SK-N-SH (cell line): ENCODE data around the gene TMEM131. TPM values are rescaled to one million over a fixed set of nuclear protein-coding genes. Genes with fewer than 3 reads are reported as not detected.

Experiments
- CTCF ChIA-PET: fragments of 300-600, 350-600 bp; formaldehyde crosslinking; extraction: SDS; loops from one replicate; lab custom pipeline; 2021; lab: Yijun Ruan, JAX
- POLR2A ChIA-PET: fragments of 350-600 bp; sonication (Branson Sonifier 250); formaldehyde crosslinking; extraction: SDS; loops from one replicate; lab custom pipeline; 2020; ENCODE audit warnings: antibody characterized with exemption, inconsistent platforms; lab: Yijun Ruan, JAX
- DNase-seq: peaks from one replicate; pipeline ENCODE4 v3.0.0; 2012
- H2AFZ ChIP-seq: fragments of 200-600 bp; sonication (generic); 2 replicates; pipeline ENCODE4 v1.8.1; 2016; ENCODE audit warnings: antibody characterized with exemption, mild to moderate bottlenecking, low read depth
- H3F3A ChIP-seq: fragments of 200-600 bp; sonication (generic); replicated peaks from 2 replicates; pipeline ENCODE3; 2016; ENCODE audit warnings: antibody characterized with exemption, mild to moderate bottlenecking; ENCODE audit not compliant: insufficient read depth
- H3K27ac ChIP-seq, 2 experiments: fragments of 200-500 bp in 1 of 2; fragments of 200-600 bp in 1 of 2; sonication (Bioruptor generic) in 1 of 2; sonication (generic), shearing (Covaris generic) in 1 of 2; 2 replicates each; pipeline versions ENCODE4 v1.5.1 to v1.6.1; 2014 to 2016; ENCODE audit warnings: low read depth in 2 of 2, inconsistent platforms in 1 of 2, low read length in 1 of 2, mild to moderate bottlenecking in 1 of 2, mixed read lengths in 1 of 2
- H3K27me3 ChIP-seq: fragments of 200-600 bp; sonication (generic), shearing (Covaris generic); 2 replicates; pipeline ENCODE4 v1.6.1; 2016; ENCODE audit warnings: mixed run types; ENCODE audit not compliant: insufficient read depth
- H3K36me3 ChIP-seq, 2 experiments: fragments of 200-500 bp in 1 of 2; fragments of 200-600 bp in 1 of 2; sonication (Bioruptor generic) in 1 of 2; sonication (generic) in 1 of 2; replicated peaks in 1 of 2; 2 replicates each; pipeline versions ENCODE3 to v1.5.1; 2014 to 2016; ENCODE audit warnings: low read length in 1 of 2, mild to moderate bottlenecking in 1 of 2; ENCODE audit not compliant: insufficient read depth in 2 of 2, control insufficient read depth in 1 of 2
- H3K4me1 ChIP-seq, 2 experiments: fragments of 200-500 bp in 1 of 2; fragments of 200-600 bp in 1 of 2; sonication (Bioruptor generic) in 1 of 2; sonication (generic), shearing (Covaris generic) in 1 of 2; 2 replicates each; pipeline versions ENCODE4 v1.5.1 to v1.6.1; 2014 to 2016; ENCODE audit warnings: low read depth in 1 of 2, low read length in 1 of 2, mixed run types in 1 of 2; ENCODE audit not compliant: insufficient read depth in 2 of 2, control insufficient read depth in 1 of 2
- H3K4me2 ChIP-seq: fragments of 200-600 bp; sonication (generic), shearing (Covaris generic); 2 replicates; pipeline ENCODE4 v1.6.1; 2017; ENCODE audit warnings: mixed run types
- H3K4me3 ChIP-seq, 2 experiments: fragments of 200-500 bp in 1 of 2; fragments of 200-600 bp in 1 of 2; sonication (Bioruptor generic) in 1 of 2; sonication (generic), shearing (Covaris generic) in 1 of 2; 2 replicates each; pipeline versions ENCODE4 v1.5.1 to v1.8.1; 2014 to 2016; ENCODE audit warnings: low read depth in 2 of 2, inconsistent platforms in 1 of 2, low read length in 1 of 2, mild to moderate bottlenecking in 1 of 2, mixed read lengths in 1 of 2, moderate library complexity in 1 of 2
- H3K79me2 ChIP-seq: fragments of 200-600 bp; sonication (generic); 2 replicates; pipeline ENCODE4 v1.8.1; 2017; ENCODE audit warnings: mild to moderate bottlenecking; ENCODE audit not compliant: insufficient read depth
- H3K9ac ChIP-seq: fragments of 200-600 bp; sonication (generic); 2 replicates; pipeline ENCODE4 v1.6.1; 2017; ENCODE audit warnings: mixed run types
- H3K9me2 ChIP-seq: fragments of 200-600 bp; sonication (generic); 2 replicates; pipeline ENCODE4 v1.6.1; 2017; ENCODE audit warnings: mixed run types
- H3K9me3 ChIP-seq: fragments of 200-600 bp; sonication (generic); 2 replicates; pipeline ENCODE4 v1.6.1; 2017; ENCODE audit warnings: mixed run types, mild to moderate bottlenecking, moderate library complexity
- H4K20me1 ChIP-seq: fragments of 200-600 bp; sonication (generic); 2 replicates; pipeline ENCODE4 v1.6.1; 2017; ENCODE audit warnings: mild to moderate bottlenecking, mixed run types; ENCODE audit not compliant: insufficient read depth
- FOXJ3 ChIP-seq: sonication (generic); formaldehyde crosslinking; IDR thresholded peaks from 2 replicates; pipeline ENCODE4 v1.5.1; 2020; ENCODE audit warnings: mild to moderate bottlenecking, missing genetic modification reagents
- GABPA ChIP-seq: IDR thresholded peaks from 2 replicates; pipeline ENCODE4 v1.4.0; 2012; ENCODE audit warnings: low read depth, mild to moderate bottlenecking
- GATA2 ChIP-seq: sonication (generic); formaldehyde crosslinking; IDR thresholded peaks from 2 replicates; pipeline ENCODE4 v1.5.0; 2020; ENCODE audit warnings: mild to moderate bottlenecking, missing genetic modification reagents
- MEF2A ChIP-seq: IDR thresholded peaks from 2 replicates; pipeline ENCODE4 v1.4.0; 2012; ENCODE audit warnings: low read depth, borderline replicate concordance
- MXI1 ChIP-seq: IDR thresholded peaks from 2 replicates; pipeline ENCODE4 v1.6.1; 2012; ENCODE audit warnings: mild to moderate bottlenecking, low read depth, low read length, improper control_type of control experiment
- NFIC ChIP-seq: IDR thresholded peaks from 2 replicates; pipeline ENCODE4 v1.4.0; 2012; ENCODE audit warnings: borderline replicate concordance
- RAD21 ChIP-seq: IDR thresholded peaks from 2 replicates; pipeline ENCODE4 v1.6.1; 2012; ENCODE audit warnings: mild to moderate bottlenecking, low read length
- RCOR1 ChIP-seq: fragments of 150-350 bp; IDR thresholded peaks from 2 replicates; pipeline ENCODE4 v1.6.1; 2017; ENCODE audit warnings: antibody characterized with exemption, low read length
- RFX5 ChIP-seq: IDR thresholded peaks from 2 replicates; pipeline ENCODE4 v1.6.1; 2012; ENCODE audit warnings: mild to moderate bottlenecking, improper control_type of control experiment, low read length
- RXRA ChIP-seq: IDR thresholded peaks from 2 replicates; pipeline ENCODE4 v1.4.0; 2012; ENCODE audit warnings: low read depth, mild to moderate bottlenecking, borderline replicate concordance
- SIN3A ChIP-seq: IDR thresholded peaks from 2 replicates; pipeline ENCODE4 v1.6.1; 2012; ENCODE audit warnings: low read depth, mild to moderate bottlenecking, low read length, moderate library complexity, borderline replicate concordance
- TCF12 ChIP-seq: IDR thresholded peaks from 2 replicates; pipeline ENCODE4 v1.4.0; 2012
- TEAD4 ChIP-seq: IDR thresholded peaks from 2 replicates; pipeline ENCODE4 v1.4.0; 2012; ENCODE audit warnings: mild to moderate bottlenecking, borderline replicate concordance; ENCODE audit not compliant: insufficient read depth
- YY1 ChIP-seq: IDR thresholded peaks from 2 replicates; pipeline ENCODE4 v1.4.0; 2012; ENCODE audit warnings: low read depth, mild to moderate bottlenecking
- WGBS: methylation state at CpG from one replicate; pipeline ENCODE4 v1.1.6; 2017; ENCODE audit warnings: low lambda C conversion rate; 5-methylcytosine and 5-hydroxymethylcytosine counted together
- polyA plus RNA-seq, 3 experiments: library from polyadenylated mRNA; depleted of rRNA; stranded (reverse); fragments of >200 nt; gene quantifications; 2 replicates each; pipeline ENCODE4 v1.2.3, GENCODE V29; 2012
- TF ChIP-seq, protein P1 (sequence below): fragments of 150-350 bp; IDR thresholded peaks from 2 replicates; pipeline ENCODE4 v1.6.1; 2017; ENCODE audit warnings: antibody characterized with exemption, low read length, low read depth, borderline replicate concordance
- TF ChIP-seq, protein P2 (sequence below): IDR thresholded peaks from 2 replicates; pipeline ENCODE4 v1.4.0; 2012; ENCODE audit warnings: low read depth, borderline replicate concordance
- TF ChIP-seq, protein P3 (sequence below): fragments of 200-600 bp; sonication (generic); IDR thresholded peaks from 2 replicates; pipeline ENCODE4 v1.6.1; 2017; ENCODE audit warnings: antibody characterized with exemption, mild to moderate bottlenecking, moderate library complexity
- TF ChIP-seq, protein P4 (sequence below): IDR thresholded peaks from 2 replicates; pipeline ENCODE4 v1.4.0; 2012; ENCODE audit warnings: low read depth, borderline replicate concordance

TMEM131 gene
- polyA plus RNA-seq, 1 of the 3 experiments (the other 2 are of a cell fraction): 9.1 TPM

GRCh38 chr2:97963880-97964279 lies 31.9 kb downstream of the TMEM131 start:
- Histone ChIP-seq H3K79me2 (peaks cover 86% of the 10 kb centered on the region), H3K4me1 (peaks cover 0 to 3% of the 10 kb centered on the region in 2 experiments; a peak in 2 of 4 replicates)
- TF ChIP-seq MEF2A: no peak
- TF ChIP-seq TCF12: no peak
- no peak for TF ChIP-seq SIN3A
- no peak for TF ChIP-seq YY1
- TF ChIP-seq RCOR1: no peak
- TF ChIP-seq, protein P1, sequence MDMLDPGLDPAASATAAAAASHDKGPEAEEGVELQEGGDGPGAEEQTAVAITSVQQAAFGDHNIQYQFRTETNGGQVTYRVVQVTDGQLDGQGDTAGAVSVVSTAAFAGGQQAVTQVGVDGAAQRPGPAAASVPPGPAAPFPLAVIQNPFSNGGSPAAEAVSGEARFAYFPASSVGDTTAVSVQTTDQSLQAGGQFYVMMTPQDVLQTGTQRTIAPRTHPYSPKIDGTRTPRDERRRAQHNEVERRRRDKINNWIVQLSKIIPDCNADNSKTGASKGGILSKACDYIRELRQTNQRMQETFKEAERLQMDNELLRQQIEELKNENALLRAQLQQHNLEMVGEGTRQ: no peak
- TF ChIP-seq, protein P2, sequence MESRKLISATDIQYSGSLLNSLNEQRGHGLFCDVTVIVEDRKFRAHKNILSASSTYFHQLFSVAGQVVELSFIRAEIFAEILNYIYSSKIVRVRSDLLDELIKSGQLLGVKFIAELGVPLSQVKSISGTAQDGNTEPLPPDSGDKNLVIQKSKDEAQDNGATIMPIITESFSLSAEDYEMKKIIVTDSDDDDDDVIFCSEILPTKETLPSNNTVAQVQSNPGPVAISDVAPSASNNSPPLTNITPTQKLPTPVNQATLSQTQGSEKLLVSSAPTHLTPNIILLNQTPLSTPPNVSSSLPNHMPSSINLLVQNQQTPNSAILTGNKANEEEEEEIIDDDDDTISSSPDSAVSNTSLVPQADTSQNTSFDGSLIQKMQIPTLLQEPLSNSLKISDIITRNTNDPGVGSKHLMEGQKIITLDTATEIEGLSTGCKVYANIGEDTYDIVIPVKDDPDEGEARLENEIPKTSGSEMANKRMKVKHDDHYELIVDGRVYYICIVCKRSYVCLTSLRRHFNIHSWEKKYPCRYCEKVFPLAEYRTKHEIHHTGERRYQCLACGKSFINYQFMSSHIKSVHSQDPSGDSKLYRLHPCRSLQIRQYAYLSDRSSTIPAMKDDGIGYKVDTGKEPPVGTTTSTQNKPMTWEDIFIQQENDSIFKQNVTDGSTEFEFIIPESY: no peak
- no peak for TF ChIP-seq NFIC
- TF ChIP-seq, protein P3, sequence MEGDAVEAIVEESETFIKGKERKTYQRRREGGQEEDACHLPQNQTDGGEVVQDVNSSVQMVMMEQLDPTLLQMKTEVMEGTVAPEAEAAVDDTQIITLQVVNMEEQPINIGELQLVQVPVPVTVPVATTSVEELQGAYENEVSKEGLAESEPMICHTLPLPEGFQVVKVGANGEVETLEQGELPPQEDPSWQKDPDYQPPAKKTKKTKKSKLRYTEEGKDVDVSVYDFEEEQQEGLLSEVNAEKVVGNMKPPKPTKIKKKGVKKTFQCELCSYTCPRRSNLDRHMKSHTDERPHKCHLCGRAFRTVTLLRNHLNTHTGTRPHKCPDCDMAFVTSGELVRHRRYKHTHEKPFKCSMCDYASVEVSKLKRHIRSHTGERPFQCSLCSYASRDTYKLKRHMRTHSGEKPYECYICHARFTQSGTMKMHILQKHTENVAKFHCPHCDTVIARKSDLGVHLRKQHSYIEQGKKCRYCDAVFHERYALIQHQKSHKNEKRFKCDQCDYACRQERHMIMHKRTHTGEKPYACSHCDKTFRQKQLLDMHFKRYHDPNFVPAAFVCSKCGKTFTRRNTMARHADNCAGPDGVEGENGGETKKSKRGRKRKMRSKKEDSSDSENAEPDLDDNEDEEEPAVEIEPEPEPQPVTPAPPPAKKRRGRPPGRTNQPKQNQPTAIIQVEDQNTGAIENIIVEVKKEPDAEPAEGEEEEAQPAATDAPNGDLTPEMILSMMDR: no peak
- no peak for TF ChIP-seq TEAD4
- no peak for TF ChIP-seq RFX5
- TF ChIP-seq MXI1: no peak
- TF ChIP-seq, protein P4, sequence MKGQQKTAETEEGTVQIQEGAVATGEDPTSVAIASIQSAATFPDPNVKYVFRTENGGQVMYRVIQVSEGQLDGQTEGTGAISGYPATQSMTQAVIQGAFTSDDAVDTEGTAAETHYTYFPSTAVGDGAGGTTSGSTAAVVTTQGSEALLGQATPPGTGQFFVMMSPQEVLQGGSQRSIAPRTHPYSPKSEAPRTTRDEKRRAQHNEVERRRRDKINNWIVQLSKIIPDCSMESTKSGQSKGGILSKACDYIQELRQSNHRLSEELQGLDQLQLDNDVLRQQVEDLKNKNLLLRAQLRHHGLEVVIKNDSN: no peak
- no peak for TF ChIP-seq RAD21
- no peak for TF ChIP-seq GABPA
- no peak for TF ChIP-seq FOXJ3 (CRISPR knock-in tag)
- TF ChIP-seq GATA2: no peak
- TF ChIP-seq RXRA: no peak
- TF ChIP-seq, all 33 proteins: peak for 0
- Histone ChIP-seq H3F3A (peaks cover 4% of the 10 kb centered on the region), H3K9me3 (no peaks in the 10 kb centered on the region), H3K9ac (no peak overlapping the region), H3K9me2 (no peaks in the 10 kb centered on the region), H3K36me3 (no peaks in the 10 kb centered on the region), H4K20me1 (peaks cover 53% of the 10 kb centered on the region), H3K4me3 (no peak overlapping the region), H2AFZ (no peak overlapping the region), H3K27ac (no peak overlapping the region), H3K27me3 (no peaks in the 10 kb centered on the region), H3K4me2 (no peak overlapping the region)
- CTCF ChIA-PET: interaction anchor here (2.1 kb wide), 1 partner anchor 10 kb away, joined by 5 read pairs; no protein-coding TSS in a partner anchor
- POLR2A ChIA-PET: no interaction called here
- DNase-seq: no peak
- WGBS: 77% methylated on average over 1 of the region's 1 CpG
